A549 (cell line): ENCODE measurements around the gene WSCD1.

Experiments
- CTCF ChIP-seq: fragments of >200 bp; sonication (Bioruptor Twin); formaldehyde crosslinking; IDR thresholded peaks from 3 replicates; pipeline ENCODE4 v1.5.1; 2016
- E2F6 ChIP-seq: IDR thresholded peaks from 2 replicates; pipeline ENCODE4 v1.6.1; 2012; ENCODE audit warnings: low read depth, borderline replicate concordance
- RNF2 ChIP-seq: fragments of 200-600 bp; sonication (generic); IDR thresholded peaks from 2 replicates; pipeline ENCODE4 v1.6.1; 2016; ENCODE audit warnings: low read depth, mild to moderate bottlenecking, antibody characterized with exemption, moderate library complexity, borderline replicate concordance

- TF ChIP-seq RNF2 (no peak), CTCF (no peak), E2F6 (no peak)
These were observed 9.1 kb downstream of the WSCD1 start for GRCh38 chr17:6079155-6079888.
